RWPE1 (cell line): ENCODE measurements around the gene ASPG.
"Not testable (repeated sequence)": the region's sequence is repeated elsewhere in the genome, so short reads cannot be mapped to it uniquely, and the experiment has no call there.

Source experiments
- CTCF ChIA-PET: fragments of 350-600 bp; sonication (Branson Sonifier 250); formaldehyde crosslinking; extraction: SDS; loops from one replicate; lab custom pipeline; 2021; lab: Yijun Ruan, JAX
- POLR2A ChIA-PET: fragments of 400-600 bp; formaldehyde crosslinking; extraction: SDS; loops from one replicate; lab custom pipeline; 2020; ENCODE audit warnings: antibody characterized with exemption; ENCODE audit not compliant: low non-redundant PET; lab: Yijun Ruan, JAX
- DNase-seq: peaks from one replicate; pipeline ENCODE4 v3.0.0; 2012; ENCODE audit warnings: low spot score
- H3K27ac ChIP-seq: fragments of 450-650 bp; 2 replicates; pipeline ENCODE4 v1.5.1; 2017
- CTCF ChIP-seq: fragments of 450-650 bp; conservative IDR thresholded peaks from 2 replicates; pipeline ENCODE4 v1.5.1; 2017; ENCODE audit warnings: low read depth, mild to moderate bottlenecking

The ASPG gene

DNA sequence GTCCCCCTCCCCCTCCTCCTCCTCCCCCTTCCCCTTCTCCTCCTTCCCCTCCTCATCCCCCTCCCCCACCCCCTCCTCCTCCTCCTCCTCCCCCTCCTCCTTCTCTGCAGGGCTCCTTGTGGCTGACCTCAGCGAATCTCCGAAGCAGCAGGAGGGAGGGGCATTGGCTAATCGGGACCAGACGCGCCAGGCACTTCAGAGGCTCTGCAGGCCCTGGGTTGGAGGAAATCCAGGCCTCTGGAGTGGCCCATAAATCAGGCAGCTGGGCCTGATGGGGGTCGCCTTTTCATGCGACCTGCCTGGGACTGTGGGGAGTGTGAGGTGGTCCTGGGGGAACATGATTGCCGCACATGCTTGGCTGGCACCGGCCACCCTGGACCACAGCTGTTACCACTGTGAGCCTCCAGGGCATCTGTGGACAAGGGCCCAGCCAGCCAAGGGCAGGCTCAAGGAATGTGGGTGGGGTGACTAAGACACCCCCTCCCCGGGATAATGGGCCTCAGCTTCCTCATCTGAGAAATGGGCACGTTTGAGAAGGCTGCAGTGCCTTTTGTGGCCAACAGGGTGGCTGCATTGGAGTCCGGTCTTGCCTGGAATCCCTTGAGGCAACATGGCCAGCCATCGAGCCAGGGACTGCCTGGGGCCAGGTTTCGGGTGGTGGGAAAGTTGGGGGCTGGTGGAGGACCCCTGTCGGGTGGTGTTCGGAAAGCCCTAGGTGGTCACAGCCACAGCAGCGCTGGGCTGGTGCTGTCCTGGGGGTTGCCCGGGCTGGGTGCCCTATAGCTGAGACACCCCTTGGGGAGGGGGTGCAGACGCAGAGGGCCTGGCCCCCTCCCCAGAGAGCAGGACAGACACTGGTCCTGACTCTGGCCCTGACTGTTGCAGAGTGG is 64.9 kb downstream of the ASPG start:
- POLR2A ChIA-PET: no interaction called here
- CTCF ChIA-PET: interaction anchor here (0.7 kb wide), 1 partner anchor 11 kb away, joined by 5 read pairs; no protein-coding TSS in a partner anchor
- DNase-seq: no peak
- no peak overlapping the region for H3K27ac ChIP-seq
- TF ChIP-seq CTCF: no peak

DNA sequence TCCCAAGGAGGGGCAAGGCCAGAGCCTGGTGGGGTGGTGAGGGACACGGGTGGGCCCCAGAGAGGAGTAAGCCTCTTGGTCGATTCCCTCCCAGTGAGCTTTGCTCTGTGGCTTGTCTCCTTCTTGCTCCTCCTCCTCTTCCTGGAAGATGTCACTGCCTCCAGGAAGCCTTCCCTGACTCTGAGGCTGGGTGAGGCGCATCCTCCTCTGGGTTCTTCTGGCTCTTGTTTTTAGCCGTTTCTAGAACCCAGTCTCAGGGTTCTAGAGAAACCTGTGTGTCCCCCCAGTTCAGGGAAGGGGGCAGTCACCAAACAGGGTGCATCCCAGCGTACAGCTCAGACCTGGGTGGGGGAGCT is 65.5 kb downstream of the ASPG start:
- POLR2A ChIA-PET: no interaction called here

GRCh38 chr14:104151566-104152245 is 66.2 kb downstream of the ASPG start:
- peak overlapping the region; percentile 78; the same call in 1 of the 2 replicates for H3K27ac ChIP-seq
- CTCF ChIA-PET: interaction anchor here (0.7 kb wide), 3 partner anchors 20 to 490 kb away, joined by 3 to 4 read pairs (median 3); no protein-coding TSS in a partner anchor
- no peak for DNase-seq
- TF ChIP-seq CTCF: no peak
- POLR2A ChIA-PET: no interaction called here

More for the DNA sequence above, 65.5 kb downstream of the ASPG start:
- DNase-seq: no peak
- no peak for TF ChIP-seq CTCF
- H3K27ac ChIP-seq: no peak overlapping the region; the same call in 1 of the 2 replicates
- CTCF ChIA-PET: interaction anchor here (0.7 kb wide), 1 partner anchor 340 kb away, joined by 3 read pairs; no protein-coding TSS in a partner anchor

DNA sequence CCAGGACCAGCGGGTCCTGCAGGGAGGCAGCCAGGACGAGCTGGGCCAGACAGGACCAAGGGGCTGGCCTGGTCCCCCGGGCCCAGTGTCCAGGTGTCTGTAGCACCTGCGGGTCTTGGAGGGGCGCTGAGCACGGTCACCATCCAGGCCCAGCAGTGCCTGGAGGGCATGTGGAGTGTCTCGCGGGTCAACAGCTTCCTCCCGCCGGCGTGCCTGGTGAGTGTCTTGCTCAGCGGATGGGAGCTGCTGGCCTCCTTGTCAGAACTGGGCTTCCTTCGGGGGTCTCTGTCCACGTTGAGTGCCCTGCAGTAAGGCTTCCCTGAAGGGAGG is 66.7 kb downstream of the ASPG start:
- H3K27ac ChIP-seq: peak overlapping the region; percentile 78
- TF ChIP-seq CTCF: no peak
- ChIA-PET CTCF (interaction anchor here (0.7 kb wide), 2 partner anchors 19 to 489 kb away, joined by 3 to 4 read pairs; no protein-coding TSS in a partner anchor), POLR2A (no interaction called here)
- DNase-seq: no peak

- no peak for DNase-seq
- CTCF ChIA-PET: interaction anchor here (0.7 kb wide), 1 partner anchor 489 kb away, joined by 4 read pairs; no protein-coding TSS in a partner anchor
- no peak for TF ChIP-seq CTCF
- POLR2A ChIA-PET: no interaction called here
- peak overlapping the region; percentile 78 for H3K27ac ChIP-seq
These were observed 67.3 kb downstream of the ASPG start for GRCh38 chr14:104152686-104153393.

DNA sequence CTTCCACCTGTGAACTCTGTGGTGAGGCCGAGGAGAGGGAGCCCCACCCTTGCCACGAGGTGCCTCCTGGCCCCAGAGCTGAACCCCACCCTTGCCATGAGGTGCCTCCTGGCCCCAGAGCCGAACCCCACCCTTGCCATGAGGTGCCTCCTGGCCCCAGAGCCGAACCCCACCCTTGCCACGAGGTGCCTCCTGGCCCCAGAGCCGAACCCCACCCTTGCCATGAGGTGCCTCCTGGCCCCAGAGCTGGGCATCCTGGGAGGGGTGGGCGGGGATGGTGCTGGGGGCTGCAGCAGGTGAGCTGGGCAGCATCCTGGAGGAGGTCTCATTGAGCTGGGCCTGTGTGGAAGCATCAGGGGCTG is 67.9 kb downstream of the ASPG start:
- CTCF ChIA-PET, DNase-seq, POLR2A ChIA-PET: not testable (repeated sequence)
- H3K27ac ChIP-seq: peak overlapping the region; percentile 78
